ENCODE measurements around the gene FRMD4A.

FRMD4A gene

DNA sequence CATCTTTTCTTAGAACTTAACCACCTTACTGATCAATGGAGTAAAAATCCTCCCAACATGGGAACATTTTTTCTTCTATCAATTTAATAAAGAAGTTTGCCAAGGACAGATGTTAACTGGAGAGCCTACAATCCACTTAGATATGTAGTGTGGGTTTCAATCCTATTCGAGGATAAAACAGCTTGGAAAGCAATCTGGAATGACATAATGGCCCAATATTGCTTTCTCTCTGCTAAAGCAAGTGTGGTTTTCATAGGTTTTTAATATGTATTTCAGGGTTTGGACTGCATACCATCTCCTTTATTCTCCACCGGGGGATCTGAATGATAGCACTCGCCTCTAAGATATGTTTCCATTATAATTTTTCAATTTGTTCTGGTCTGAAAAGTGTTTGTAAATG is 594.2 kb downstream of the FRMD4A start:
- TF ChIP-seq CTCF (IDR thresholded peaks at IDR 0.05; ENCODE audit: control extremely low read depth, extremely low read depth, low read depth, missing control alignments): no peak
- CTCF ChIA-PET: no interaction called here
- DNase-seq (ENCODE audit: extremely low spot score): no peak
- POLR2A ChIA-PET: no interaction called here

GRCh38 chr10:13734151-13734550 is 596.6 kb downstream of the FRMD4A start:
- CTCF ChIA-PET: interaction anchor here (1.0 to 2.1 kb wide), 3 partner anchors 9 to 23 kb away, joined by 3 to 7 read pairs (median 6); no protein-coding TSS in a partner anchor
- POLR2A ChIA-PET: no interaction called here
- TF ChIP-seq CTCF (IDR thresholded peaks at IDR 0.05; ENCODE audit: control extremely low read depth, extremely low read depth, low read depth, missing control alignments): no peak
- no peak for DNase-seq (ENCODE audit: extremely low spot score)

- CTCF ChIA-PET: interaction anchor here (1.0 to 2.1 kb wide), 5 partner anchors 8 to 74 kb away, joined by 3 to 7 read pairs (median 6); no protein-coding TSS in a partner anchor
- DNase-seq (ENCODE audit: extremely low spot score): no peak
- POLR2A ChIA-PET: no interaction called here
- no peak for TF ChIP-seq CTCF (IDR thresholded peaks at IDR 0.05; ENCODE audit: control extremely low read depth, extremely low read depth, low read depth, missing control alignments)
Measured at GRCh38 chr10:13733071-13733470, 597.7 kb downstream of the FRMD4A start.

DNA sequence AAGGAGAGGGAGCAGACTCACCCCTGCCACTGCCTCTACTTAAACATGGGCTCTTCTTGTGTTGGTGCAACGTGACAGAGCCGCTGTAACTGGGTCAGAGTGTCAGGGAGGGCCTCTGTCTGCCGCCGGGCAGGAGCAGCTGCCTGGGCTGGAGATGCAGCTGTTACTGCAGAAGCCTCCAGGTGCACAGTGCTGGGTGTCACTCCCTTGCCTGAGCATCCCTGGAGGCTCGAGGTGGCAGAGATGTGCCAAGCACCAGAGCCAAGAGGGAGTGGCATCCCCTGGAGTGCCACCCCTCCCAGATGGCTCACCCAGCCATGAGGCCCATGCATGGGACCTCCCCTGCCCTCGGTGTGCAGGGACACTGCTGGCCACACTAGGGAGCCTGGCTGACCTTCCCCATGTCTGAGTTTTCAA is 598.3 kb downstream of the FRMD4A start:
- TF ChIP-seq CTCF (IDR thresholded peaks at IDR 0.05; ENCODE audit: control extremely low read depth, extremely low read depth, low read depth, missing control alignments): no peak
- ChIA-PET CTCF (interaction anchor here (1.1 to 2.1 kb wide), 4 partner anchors 9 to 73 kb away, joined by 3 to 7 read pairs (median 4); no protein-coding TSS in a partner anchor), POLR2A (no interaction called here)
- DNase-seq (ENCODE audit: extremely low spot score): no peak

DNA sequence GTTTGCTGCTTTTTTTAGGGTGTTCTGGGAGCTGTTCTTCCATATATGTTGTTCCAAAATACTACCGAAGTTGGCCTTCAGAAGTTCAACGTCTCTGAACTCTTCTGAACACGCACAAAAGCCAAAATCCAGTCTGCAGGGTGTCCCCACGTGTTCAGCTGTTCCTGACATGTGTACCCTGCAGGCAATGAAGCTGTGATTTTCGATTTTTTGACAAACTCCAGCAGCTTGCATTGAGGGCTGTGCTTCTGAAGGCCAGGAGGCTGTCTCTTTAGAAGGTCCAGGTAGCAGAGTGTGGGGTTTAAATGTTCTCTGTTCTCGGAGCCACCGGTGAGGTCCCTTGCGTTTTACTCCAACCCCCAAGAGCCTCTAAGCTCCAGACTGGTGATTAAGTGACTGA is 598.9 kb downstream of the FRMD4A start:
- CTCF ChIA-PET: interaction anchor here (1.1 to 1.6 kb wide), 3 partner anchors 12 to 72 kb away, joined by 3 to 4 read pairs (median 3); no protein-coding TSS in a partner anchor
- TF ChIP-seq CTCF (IDR thresholded peaks at IDR 0.05; ENCODE audit: control extremely low read depth, extremely low read depth, low read depth, missing control alignments): no peak
- POLR2A ChIA-PET: no interaction called here
- no peak for DNase-seq (ENCODE audit: extremely low spot score)

DNA sequence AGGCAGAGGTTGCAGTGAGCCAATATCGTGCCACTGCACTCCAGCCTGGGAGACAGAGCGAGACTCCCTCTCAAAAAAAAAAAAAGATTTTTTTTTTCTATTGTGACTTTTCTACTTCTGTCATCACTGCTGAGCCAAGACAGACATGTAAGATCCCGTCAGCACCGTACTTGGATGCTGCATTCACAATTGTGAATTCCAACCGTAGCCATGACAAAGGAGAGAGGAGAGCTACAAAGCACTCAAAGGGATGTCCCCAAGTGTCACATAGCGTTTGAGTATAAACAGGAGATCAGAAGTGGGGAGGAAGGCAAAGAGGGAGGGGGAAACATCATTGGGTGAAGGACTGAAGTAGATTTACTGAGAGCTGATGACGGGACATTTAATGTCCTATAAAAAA is 599.8 kb downstream of the FRMD4A start:
- POLR2A ChIA-PET: no interaction called here
- no peak for TF ChIP-seq CTCF (IDR thresholded peaks at IDR 0.05; ENCODE audit: control extremely low read depth, extremely low read depth, low read depth, missing control alignments)
- no peak for DNase-seq (ENCODE audit: extremely low spot score)
- CTCF ChIA-PET: interaction anchor here (1.4 kb wide), 2 partner anchors 11 to 71 kb away, joined by 3 to 4 read pairs; no protein-coding TSS in a partner anchor
